ENCODE measurements around the gene DYNLRB1. TPM values are rescaled to one million over a fixed set of nuclear protein-coding genes. Genes with fewer than 3 reads are reported as not detected.

Gene DYNLRB1
- total and polyA plus RNA-seq, 2 of the 13 experiments (the other 11 are each of a cell fraction or from before 2014, with no cell fraction given) = 140 to 244 TPM

DNA sequence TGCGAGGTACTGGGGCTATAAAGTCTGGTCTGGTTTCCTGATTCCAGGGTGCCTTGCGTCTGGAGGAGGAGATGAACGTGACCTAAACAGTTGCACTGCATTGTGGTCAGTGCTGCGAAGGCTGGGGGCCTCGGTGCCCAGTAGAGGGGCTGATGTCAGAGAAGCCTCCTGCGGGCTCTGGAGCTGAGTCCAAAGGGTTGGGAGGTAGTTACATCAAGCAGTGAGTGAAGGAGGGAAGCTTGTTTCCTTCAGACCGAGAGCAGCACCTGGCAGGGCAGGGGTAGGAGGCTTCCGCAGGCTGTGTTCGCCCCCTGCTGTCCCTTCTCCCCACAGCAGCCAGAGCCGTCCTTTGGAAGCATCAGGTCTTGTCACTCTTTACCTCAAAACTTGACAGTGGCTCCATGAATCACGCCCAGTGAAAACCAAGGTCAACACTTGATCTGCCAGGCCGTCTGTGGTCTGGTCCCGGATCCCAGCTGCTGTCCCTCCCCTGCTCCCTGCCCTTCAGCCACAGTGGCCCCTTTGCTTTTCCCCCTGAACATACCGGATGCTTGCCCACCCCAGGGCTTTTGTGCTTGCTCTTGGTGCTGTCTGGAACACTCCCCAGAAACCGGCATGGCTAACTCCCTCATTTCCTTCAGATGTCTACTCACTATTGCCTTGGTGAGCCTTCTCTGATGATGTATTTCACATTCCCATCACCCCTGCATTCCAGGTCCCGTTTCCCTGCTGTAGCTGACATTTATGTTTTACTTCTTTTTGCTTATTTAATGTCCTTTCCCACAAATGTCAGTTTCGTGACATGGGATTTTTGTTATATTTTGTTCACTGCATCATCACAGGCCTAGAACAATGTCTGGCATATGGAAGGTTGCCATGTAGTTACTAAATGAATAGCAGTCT is 7.0 kb downstream of the DYNLRB1 start (continued):
- TF ChIP-seq ZNF101 (CRISPR knock-in tag; IDR thresholded peaks at IDR 0.05; ENCODE audit: borderline replicate concordance, low read depth) (no peak), ZFP37 (CRISPR knock-in tag; IDR thresholded peaks at IDR 0.05; ENCODE audit: borderline replicate concordance) (peak; percentile 67; the same call in 1 of the 2 replicates), NFRKB (IDR thresholded peaks at IDR 0.05) (no peak), HOXA9 (CRISPR knock-in tag; IDR thresholded peaks at IDR 0.05; ENCODE audit: borderline replicate concordance) (no peak), ZNF451 (CRISPR knock-in tag; IDR thresholded peaks at IDR 0.05) (no peak), SMARCE1 (IDR thresholded peaks at IDR 0.05; ENCODE audit: borderline replicate concordance) (no peak), NFIC (IDR thresholded peaks at IDR 0.05; ENCODE audit: low read length) (no peak), GTF3A (CRISPR knock-in tag; conservative IDR thresholded peaks at IDR 0.05) (no peak), RXRA (CRISPR knock-in tag; IDR thresholded peaks at IDR 0.05) (peak; percentile 68; the same call in 1 of the 2 replicates), ZNF7 (CRISPR knock-in tag; IDR thresholded peaks at IDR 0.05) (no peak), NR2F6 (IDR thresholded peaks at IDR 0.05) (no peak), NR2F6 (CRISPR knock-in tag; IDR thresholded peaks at IDR 0.05) (peak; percentile 52; the same call in 1 of the 2 replicates), RAD51 (IDR thresholded peaks at IDR 0.05; ENCODE audit: borderline replicate concordance) (no peak), SOX13 (IDR thresholded peaks at IDR 0.05) (no peak), SOX13 (CRISPR knock-in tag; conservative IDR thresholded peaks at IDR 0.05 in 1 of 2, IDR thresholded peaks at IDR 0.05 in 1 of 2) (no peak), MAFF (IDR thresholded peaks at IDR 0.05; ENCODE audit: low read depth, low read length) (no peak)
- TF ChIP-seq, protein P1, sequence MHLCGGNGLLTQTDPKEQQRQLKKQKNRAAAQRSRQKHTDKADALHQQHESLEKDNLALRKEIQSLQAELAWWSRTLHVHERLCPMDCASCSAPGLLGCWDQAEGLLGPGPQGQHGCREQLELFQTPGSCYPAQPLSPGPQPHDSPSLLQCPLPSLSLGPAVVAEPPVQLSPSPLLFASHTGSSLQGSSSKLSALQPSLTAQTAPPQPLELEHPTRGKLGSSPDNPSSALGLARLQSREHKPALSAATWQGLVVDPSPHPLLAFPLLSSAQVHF (CRISPR knock-in tag; IDR thresholded peaks at IDR 0.05) = no peak
- TF ChIP-seq, protein P2, sequence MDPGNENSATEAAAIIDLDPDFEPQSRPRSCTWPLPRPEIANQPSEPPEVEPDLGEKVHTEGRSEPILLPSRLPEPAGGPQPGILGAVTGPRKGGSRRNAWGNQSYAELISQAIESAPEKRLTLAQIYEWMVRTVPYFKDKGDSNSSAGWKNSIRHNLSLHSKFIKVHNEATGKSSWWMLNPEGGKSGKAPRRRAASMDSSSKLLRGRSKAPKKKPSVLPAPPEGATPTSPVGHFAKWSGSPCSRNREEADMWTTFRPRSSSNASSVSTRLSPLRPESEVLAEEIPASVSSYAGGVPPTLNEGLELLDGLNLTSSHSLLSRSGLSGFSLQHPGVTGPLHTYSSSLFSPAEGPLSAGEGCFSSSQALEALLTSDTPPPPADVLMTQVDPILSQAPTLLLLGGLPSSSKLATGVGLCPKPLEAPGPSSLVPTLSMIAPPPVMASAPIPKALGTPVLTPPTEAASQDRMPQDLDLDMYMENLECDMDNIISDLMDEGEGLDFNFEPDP (CRISPR knock-in tag; conservative IDR thresholded peaks at IDR 0.05) = no peak
- TF ChIP-seq, protein P3, sequence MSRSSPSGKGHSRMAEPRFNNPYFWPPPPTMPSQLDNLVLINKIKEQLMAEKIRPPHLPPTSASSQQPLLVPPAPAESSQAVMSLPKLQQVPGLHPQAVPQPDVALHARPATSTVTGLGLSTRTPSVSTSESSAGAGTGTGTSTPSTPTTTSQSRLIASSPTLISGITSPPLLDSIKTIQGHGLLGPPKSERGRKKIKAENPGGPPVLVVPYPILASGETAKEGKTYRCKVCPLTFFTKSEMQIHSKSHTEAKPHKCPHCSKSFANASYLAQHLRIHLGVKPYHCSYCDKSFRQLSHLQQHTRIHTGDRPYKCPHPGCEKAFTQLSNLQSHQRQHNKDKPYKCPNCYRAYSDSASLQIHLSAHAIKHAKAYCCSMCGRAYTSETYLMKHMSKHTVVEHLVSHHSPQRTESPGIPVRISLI (CRISPR knock-in tag; IDR thresholded peaks at IDR 0.05; ENCODE audit: borderline replicate concordance) = no peak
- TF ChIP-seq, protein P4, sequence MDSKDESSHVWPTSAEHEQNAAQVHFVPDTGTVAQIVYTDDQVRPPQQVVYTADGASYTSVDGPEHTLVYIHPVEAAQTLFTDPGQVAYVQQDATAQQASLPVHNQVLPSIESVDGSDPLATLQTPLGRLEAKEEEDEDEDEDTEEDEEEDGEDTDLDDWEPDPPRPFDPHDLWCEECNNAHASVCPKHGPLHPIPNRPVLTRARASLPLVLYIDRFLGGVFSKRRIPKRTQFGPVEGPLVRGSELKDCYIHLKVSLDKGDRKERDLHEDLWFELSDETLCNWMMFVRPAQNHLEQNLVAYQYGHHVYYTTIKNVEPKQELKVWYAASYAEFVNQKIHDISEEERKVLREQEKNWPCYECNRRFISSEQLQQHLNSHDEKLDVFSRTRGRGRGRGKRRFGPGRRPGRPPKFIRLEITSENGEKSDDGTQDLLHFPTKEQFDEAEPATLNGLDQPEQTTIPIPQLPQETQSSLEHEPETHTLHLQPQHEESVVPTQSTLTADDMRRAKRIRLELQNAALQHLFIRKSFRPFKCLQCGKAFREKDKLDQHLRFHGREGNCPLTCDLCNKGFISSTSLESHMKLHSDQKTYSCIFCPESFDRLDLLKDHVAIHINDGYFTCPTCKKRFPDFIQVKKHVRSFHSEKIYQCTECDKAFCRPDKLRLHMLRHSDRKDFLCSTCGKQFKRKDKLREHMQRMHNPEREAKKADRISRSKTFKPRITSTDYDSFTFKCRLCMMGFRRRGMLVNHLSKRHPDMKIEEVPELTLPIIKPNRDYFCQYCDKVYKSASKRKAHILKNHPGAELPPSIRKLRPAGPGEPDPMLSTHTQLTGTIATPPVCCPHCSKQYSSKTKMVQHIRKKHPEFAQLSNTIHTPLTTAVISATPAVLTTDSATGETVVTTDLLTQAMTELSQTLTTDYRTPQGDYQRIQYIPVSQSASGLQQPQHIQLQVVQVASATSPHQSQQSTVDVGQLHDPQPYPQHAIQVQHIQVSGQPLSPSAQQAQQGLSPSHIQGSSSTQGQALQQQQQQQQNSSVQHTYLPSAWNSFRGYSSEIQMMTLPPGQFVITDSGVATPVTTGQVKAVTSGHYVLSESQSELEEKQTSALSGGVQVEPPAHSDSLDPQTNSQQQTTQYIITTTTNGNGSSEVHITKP (CRISPR knock-in tag; IDR thresholded peaks at IDR 0.05; ENCODE audit: low read depth) = no peak
- TF ChIP-seq, protein P5, sequence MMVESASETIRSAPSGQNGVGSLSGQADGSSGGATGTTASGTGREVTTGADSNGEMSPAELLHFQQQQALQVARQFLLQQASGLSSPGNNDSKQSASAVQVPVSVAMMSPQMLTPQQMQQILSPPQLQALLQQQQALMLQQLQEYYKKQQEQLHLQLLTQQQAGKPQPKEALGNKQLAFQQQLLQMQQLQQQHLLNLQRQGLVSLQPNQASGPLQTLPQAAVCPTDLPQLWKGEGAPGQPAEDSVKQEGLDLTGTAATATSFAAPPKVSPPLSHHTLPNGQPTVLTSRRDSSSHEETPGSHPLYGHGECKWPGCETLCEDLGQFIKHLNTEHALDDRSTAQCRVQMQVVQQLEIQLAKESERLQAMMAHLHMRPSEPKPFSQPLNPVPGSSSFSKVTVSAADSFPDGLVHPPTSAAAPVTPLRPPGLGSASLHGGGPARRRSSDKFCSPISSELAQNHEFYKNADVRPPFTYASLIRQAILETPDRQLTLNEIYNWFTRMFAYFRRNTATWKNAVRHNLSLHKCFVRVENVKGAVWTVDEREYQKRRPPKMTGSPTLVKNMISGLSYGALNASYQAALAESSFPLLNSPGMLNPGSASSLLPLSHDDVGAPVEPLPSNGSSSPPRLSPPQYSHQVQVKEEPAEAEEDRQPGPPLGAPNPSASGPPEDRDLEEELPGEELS (CRISPR knock-in tag; IDR thresholded peaks at IDR 0.05) = no peak

Measured in HepG2 (cell line).